NOMO-1 treated with dmso at 0.1 percent for 144 hours (cell line): ENCODE results near the gene COL4A6.

ENCODE experiments used
- DNase-seq: peaks from one replicate; lab custom pipeline; 2025; ENCODE audit not compliant: unreplicated experiment; lab: John Stamatoyannopoulos, UW

COL4A6 gene

DNA sequence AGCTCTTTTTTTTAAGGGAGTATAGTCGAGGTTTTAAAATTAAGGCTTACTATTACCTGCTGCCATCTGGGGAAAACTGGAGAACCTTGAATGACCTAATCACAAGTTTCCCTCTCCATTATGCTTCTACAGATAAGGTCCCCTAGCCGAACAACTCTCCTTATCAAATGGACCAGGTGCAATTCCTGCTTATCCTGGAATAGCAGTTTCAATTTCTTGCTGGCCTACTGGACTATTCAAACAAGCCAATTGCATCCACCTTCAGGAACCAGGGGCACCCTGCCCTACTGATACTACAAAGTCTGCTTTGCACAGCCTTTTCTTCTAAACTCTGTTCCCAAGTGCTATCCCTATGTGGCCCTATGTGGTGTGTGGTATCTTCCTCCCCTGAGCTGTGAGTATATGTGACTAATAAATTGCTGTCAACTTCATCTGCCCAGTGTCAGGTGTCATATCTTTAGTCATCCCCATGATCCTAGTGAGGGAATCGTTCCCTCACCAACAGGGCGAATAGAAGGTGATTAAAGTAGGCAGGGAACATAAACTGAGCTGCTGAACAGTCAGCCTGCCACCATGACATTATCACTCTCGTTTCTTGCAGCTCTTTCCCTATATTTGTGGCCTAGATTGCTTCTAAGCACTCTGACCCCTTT, 218.1 kb downstream of the COL4A6 start:
- no peak for DNase-seq

DNA sequence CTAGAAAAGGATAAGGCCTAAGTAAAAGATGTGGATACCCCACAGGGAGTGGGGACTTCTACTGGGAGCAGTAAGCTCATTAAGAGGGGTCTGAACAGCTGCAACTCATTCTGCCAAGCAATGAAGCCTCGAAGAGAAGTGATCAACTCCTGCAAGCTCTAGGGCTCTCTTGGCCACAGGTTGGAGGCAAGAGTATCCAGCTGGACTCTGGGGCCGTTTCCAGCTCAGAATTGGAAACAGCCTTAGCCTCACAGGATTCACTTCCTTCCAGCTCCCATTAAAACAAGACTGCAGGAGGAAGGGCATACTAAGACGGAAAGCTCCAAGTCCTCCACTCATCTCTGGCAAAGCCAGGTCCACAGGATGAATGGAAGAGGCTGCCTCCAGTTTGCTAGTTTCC, 220.3 kb downstream of the COL4A6 start:
- no peak for DNase-seq

DNA sequence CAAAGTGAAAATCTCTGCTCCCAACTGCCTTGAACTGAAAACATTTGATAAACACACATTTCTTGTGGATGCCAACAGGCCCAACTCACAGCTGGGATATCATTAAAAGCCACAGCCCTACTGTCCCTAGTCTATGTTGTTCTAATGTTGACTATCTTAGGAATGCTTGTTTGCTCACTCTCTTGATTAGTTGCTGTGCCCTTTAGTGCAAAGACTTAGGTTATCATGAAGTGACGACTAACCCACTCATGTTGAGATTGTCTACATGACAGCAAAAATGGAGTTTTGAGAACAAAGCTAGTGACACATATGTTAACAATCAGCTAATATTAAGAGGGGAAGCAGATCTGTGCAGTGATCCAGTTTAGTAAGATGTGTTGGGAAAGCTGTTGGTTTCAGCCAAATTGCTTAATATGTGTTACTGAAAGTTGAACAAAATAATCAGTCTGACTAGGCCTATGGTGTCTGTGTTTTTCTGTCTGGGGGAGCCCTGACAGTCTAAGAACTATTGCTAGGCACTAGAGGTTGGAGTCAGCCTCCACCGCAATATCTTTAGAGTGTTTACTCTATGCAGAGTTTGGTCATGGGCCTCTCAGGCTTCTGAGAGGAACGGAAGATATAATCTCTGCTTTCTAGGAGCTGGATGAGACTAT, 221.2 kb downstream of the COL4A6 start:
- DNase-seq: no peak

DNA sequence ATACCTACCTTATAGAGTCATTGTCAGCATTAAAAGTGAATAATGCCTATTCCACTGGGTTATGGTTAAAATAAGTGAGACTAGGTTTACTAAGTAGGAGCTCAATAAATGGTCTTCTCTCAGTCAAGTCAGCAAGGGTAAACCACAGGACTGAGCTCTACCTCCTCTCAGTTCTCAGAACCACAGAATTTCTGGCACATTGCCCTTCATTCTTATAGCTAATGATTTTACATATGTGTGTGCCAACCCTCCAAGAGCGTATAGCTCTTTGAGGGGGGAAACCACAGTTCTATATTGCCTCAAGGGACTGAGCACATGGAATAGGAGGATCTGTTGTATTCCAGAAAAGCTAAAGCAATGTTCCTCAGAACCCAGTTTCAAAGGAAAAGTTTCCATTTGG, 221.8 kb downstream of the COL4A6 start:
- no peak for DNase-seq

DNA sequence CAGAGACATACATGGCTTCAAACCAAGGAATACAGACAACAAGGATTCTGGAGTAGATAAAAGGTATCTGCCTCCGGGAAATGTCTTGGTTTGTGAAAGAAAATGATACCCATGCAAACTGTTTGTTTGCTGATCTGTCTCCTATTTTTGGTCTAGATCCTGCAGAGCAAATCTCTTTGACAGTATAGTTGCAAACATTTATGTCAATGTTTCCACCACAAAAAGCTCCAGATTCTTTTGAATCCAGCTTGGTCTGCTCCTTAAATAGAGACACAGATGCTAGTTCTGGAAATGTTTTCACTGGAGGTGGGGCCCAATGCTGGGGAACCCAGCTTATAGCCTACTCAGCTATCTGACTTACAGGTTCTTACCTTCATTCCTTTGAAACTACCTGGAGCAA, 226.9 kb downstream of the COL4A6 start:
- no peak for DNase-seq

DNA sequence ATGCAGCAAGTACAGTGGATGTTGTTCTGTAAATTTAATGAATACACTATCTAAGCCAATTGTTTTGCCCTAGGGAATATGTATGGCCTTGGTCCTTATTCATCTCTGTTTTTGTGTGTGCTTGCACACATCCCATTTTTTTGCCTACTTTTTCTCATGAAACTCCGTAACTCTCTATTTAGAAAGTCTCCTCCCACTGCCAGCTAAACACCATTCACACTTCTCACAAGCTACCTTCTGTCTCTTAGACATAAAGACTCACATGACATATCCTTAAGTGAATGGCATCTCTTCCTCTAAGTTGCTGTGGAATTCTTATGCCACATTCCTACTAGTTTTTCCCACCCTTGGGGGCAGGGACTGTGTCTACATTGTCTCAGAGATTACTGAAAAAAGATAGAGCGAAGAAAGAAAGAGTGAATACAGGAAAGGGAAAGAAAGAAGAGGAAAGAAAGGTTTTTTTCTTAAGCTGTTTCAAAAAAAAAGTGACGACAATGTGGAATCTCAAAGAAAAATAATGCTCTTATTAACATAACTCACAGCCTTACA, 229.1 kb downstream of the COL4A6 start:
- DNase-seq: no peak

DNA sequence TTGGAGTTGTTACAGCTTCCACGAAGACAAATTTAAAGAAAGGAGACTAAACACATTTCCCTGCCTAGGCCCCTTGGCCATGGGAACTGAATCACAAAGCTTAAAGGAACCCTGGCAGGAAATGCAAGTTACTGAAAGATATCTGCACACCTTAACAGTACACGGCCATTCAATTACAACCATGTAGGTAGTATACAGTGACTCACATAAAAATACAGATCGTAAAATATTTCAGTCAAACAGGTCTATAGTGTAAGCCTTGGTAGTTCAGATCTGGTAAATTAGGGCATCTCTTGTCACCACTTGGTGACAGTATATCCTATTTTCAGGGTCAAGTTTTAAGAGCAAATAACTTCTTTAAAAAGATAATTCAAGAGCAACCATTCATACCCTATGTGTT, 234.7 kb downstream of the COL4A6 start:
- no peak for DNase-seq

DNA sequence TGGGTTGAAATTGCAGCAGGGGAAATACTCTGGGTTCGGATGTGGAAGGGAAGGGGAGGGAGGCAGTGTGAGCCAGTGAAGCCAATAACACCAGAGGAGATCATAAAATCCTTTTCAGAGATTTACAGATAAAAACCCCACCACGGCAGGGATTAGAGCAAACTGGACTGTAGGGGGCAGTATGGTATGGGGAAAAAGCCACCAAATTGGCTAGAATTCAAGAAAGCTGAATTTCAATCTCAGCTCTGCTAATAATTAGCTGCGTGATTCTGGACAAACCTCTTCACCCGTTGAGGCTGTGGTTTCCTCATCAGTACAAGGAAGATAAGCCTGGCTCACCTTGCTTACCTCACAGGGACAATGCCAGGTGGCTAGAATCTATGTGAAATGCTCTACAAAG, 238.5 kb downstream of the COL4A6 start:
- no peak for DNase-seq

DNA sequence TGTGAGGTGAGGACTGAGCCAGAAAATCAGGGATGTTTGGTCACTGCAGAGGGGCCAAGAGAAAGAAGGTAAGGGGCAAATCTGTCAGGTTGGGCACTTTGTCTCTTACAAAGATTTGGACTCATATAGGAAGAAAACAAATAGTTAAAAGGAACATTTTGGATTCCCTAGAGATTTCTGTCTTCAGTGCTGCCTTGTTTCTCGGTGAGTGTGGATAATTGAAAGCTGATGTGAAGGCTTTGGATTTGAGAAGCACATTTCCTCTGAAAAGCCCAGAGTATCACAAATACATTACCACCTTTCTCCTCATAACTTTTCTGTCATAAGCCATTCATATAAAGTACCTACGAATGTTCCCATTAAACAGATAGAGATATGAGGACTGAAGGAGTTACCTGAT, 239.2 kb downstream of the COL4A6 start:
- no peak for DNase-seq

DNA sequence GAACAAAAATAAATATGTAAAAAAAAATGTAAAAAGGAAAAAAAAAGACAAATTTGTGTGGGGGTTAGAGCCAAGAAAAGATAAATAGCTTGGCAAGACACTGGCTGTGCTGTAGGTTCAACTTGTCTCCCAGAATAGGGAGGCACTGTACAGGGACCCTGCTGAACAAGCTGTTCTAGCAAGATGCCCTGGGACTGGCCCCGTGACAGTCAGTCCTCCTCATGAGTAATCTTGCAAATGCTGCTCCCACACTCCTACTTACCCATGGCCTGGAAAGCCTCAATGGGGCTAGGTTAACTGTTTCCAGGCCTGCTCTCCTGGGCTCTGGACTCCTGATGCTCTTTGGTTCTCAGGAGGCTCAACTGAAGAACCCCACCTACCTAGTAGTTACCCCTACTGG, 239.8 kb downstream of the COL4A6 start:
- no peak for DNase-seq

DNA sequence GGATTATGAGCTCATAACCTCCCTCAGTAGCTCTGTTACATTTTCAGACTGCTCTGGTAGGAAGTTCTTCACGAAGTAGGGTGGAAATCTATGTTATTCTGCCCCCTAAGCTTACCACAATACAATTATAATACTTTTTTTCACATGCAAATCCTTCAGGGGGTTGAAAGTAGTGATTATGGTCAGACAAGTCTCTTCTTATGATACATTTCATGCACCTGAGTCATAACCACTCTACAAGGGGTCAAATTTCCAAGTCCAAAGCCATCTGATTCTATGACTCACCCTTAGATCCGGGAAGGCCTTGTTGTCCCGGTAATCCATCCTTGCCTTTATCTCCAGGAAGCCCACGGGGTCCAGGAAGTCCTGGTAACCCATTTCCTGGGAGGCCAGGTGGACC, 251.4 kb downstream of the COL4A6 start:
- DNase-seq: no peak

DNA sequence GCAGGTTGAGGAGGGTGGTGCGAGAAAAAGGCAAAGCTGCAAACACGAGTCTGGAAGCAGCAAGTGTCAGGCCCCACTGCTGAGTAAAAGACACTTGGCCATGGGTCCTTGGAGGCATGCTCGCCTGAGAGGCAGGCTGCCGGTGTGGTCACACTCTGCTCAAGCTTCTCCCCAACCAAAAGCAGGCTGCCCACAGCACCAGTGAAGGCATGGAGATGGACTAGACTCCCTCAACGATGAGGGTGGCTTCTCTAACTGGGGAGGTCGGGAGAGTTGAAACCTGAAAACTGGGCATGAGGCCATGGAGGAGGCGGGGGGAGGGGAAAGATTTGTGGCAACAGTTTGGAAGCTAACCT, 260.1 kb downstream of the COL4A6 start:
- no peak for DNase-seq

DNA sequence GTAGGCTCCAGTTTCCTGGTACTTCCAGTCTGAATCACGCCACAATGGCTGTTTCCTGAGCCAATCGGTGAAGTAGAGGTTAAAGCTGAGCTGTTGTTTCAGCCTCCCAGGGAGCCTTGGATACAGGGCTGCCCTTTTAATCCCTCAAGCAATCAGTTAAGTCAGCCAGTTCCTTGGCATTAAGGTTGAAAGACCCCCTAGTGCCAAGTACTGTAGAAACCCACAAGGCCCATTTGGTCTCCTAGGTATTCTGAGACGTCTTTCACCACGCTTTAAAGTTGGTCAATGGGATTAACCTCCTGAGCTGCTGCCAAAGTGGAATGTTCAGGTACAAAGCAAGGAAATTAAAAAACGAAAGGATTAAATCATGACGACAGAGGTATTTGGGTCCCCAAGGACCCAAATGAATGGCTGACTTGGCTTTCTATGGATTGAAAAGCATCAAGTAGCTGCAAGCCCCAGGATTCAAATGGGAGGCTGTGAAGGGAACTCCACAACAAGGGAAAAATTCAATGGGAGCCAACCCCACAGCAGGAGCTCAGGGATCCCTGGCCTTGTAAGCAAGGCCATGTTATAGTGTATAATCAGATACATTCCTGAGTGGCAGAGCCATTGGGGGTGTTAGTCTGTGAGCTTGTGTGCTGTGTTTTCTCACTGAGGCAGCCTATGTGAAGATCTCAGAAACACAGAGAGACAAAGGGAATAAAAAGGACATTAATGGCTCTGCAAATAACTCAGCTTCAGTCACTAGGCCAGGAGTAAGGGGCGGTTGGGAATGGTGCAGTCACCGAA, 260.7 kb downstream of the COL4A6 start:
- no peak for DNase-seq

DNA sequence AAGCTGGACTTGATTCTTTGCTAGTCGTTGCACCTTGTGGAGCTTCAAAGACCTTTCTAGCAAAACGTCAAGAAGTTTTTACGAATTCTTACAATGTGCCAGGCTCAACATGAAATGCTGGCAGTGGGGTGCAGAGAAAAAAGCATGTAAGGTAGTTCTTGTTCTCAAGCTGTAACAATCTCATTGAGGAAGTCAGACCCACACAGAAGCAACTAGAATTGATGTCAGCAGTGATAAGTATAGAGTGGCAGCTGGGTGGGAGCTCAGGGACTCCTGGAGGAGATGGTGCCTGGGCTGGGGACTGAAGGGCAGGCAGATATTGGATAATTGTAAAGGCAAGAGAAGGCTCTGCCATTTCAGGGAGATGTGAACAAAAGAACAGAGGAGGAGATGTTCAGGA, 264.3 kb downstream of the COL4A6 start:
- DNase-seq: no peak

DNA sequence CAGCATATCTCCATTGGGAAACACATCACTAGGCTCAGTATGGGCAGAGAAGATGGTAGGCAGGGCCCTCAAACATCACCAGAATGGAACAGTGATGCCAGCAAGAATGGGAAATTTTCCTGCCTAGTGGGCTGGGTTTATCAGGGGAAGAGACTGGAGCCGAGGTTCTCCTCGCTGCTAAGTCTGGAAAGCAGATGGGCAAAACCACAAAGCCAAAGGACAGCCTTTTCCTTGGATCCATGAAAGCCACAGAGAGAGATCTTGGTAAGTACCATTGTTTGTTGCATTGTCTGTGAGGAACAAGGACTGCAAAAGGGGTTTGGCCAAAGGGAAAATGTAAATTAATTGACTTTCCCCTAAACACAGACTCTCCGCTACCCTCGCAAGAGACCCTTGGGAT, 266.6 kb downstream of the COL4A6 start:
- no peak for DNase-seq

DNA sequence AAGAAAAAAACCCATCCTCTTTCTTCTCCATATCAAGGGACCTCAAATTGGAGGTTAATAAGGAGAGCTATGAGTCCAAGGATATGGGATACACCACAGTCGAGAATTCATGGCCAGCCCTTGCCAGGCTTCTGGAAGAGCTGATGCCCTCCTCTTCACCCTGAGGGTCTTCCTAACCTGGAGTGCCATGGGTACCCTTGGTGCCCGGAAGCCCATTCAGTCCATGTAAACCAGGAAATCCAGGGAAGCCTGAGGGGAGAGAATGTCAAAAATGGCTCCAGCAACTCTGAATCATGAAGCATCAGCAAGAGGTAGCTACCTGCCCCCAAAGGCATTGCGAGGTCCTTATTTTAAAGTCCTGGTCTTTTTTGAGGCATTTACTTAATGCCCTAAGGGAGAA, 268.5 kb downstream of the COL4A6 start:
- DNase-seq: no peak

DNA sequence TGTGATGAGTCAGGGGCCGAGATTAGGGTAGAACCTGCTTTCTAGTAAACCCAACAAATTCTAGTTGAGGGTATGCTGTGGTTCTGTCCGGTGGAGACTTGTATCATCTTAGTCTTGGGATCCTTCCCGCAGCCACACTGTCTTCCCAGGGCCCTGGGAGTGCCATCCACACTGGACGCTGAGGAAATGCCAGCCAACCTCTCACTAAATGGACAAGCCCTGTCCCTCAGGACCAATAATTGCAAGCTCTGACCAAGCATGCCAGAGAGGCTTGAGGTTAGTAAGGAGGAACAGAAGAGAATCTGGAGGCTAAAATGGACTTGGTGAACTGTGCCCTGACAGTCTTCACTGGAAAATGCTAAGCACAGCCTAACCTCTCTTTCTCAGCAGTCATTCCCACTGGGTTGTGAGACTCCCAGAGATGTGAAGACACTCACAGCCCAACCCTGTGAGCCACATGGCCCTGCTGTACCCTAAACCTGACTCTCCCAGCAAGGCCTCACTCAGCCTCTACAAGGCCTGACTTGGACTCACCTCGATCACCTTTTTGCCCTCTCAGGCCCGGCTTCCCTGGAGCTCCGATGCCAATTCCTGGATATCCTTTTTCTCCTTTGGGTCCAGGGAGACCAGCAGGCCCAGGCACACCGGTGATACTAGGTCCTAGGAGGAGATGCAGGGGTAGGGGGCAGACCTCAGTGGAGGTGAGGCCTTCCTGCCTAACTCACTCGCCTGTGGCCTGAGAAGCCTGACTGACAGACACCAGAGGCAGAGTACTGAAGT, 269.1 kb downstream of the COL4A6 start:
- no peak for DNase-seq

DNA sequence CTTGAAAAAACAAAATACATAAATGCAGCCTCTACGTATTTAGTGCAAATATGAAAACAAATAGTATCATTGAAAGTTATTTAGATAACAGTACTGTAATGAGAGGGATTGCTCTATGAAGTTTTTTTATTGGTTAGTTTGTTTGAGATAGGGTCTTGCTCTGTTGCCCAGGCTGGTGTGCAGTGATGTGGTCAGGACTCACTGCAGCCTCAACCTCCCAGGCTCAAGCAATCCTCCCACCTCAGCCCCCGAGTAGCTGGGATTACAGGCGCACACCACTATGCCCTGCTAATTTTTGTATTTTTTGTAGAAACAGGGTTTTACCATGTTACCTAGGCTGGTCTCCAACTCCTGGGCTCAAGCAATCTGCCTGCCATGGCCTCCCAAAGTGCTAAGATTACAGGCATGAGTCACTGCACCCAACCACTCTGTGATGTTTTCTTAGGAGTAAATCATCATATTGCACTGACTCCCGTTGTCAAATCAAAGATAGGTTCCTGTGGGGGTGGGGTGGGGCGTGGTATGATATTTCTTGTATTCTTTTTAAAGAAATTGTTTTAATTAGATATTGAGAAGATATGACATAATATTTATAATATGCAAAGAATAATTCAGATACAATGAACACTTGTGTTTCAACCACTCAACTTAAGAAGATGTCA, 270.9 kb downstream of the COL4A6 start:
- no peak for DNase-seq

DNA sequence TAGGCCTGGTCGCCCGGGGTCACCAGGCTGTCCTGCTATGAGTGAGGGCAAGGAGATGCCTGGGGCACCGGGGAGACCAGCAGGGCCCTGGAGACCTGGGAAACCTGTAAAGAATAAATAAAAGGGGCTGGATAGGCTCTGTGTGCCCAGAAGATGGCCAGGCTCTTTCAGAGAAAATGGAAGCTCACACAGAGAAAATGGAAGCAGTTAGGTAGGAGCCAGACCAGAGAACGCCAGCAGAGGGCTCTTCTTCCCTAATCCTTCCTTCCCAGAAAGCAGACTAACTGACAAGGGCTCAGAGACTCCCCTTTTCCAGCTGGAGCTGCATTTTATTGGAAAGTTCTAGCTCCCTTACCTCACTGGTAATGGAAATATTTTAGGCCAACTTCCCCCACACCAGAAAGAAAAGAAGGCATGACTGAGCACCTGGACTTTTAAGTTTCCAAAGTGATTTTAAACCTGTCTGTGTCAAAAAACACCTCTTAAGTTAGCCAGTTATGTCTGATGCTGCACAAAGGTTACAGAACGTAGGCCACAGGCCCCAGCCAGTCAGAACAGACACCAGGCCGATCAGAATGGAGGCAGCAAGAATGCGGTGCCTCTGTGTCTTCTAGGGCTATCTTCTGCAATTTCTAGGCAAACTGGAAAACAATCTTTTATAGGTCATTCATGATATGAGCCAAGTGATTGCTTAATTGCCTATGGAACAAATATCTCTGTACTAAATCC, 272.7 kb downstream of the COL4A6 start:
- no peak for DNase-seq
